ENCODE measurements around the gene ITIH3. TPM values are rescaled to one million over a fixed set of nuclear protein-coding genes. Genes with fewer than 3 reads are reported as not detected.

Gene ITIH3
- total and polyA plus RNA-seq, 10 of the 15 experiments (the other 5 are each of a cell fraction or from before 2014, with no cell fraction given) = 0.07 to 0.17 (median 0.15) TPM; not detected in 7

DNA sequence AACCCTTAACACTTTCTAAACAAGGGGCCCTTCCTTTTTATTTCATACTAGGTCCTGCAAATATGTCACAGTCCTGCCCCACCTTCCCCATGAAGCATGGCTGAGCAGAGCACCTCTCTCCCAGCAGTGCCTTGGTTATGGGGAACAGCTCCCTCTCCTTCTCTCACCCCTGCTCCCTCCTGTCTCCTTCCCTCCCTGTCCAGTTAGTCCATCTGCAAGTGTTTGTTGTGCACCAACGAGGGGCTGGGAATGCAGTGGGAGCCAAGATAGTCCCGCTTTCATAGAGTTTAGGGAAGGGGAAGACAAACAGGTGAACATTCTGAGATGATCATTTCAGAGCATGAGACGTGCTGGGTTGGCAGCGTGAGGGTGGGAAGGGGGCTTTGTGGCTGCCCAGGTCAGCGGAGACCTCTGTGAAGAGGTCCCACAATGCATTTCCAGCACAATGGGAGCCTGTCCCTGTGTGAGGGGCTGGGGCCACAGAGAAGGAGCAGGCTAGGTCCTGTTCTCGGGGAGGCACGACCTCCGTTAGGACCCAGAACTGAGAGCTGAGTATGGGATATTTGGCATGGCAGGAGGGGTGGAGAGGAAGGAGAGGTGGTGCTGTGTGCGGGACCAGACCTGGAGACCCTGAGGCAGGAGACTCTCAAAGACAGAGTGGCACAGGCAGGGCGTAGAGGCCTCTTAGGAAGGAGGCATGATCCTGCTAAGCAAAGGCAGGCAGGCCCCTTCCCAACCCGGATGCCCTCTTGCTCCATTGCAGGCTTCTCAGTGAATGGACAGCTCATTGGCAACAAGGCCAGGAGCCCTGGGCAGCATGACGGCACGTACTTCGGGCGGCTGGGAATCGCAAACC lies 5.5 kb upstream of the ITIH3 start:
- no TSS peak for BruUV-seq (replicated peaks)
- TF ChIP-seq RUNX3 (IDR thresholded peaks at IDR 0.05; ENCODE audit: low read length) (no peak), MYC (IDR thresholded peaks at IDR 0.05; ENCODE audit: insufficient read depth, insufficient read length, insufficient replicate concordance, low read length, severe bottlenecking) (no peak), SREBF2 (IDR thresholded peaks at IDR 0.05; ENCODE audit: low read length) (no peak), EGR1 (IDR thresholded peaks at IDR 0.05; ENCODE audit: borderline replicate concordance in 1 of 2, low read depth in 2 of 2, low read length in 2 of 2) (no peak), POU2F2 (IDR thresholded peaks at IDR 0.05; ENCODE audit: borderline replicate concordance, low read depth, low read length) (no peak), ZNF622 (IDR thresholded peaks at IDR 0.05) (no peak), TCF3 (IDR thresholded peaks at IDR 0.05; ENCODE audit: borderline replicate concordance, insufficient read depth, low read depth, low read length) (no peak), EP300 (IDR thresholded peaks at IDR 0.05; ENCODE audit: borderline replicate concordance in 1 of 2, control insufficient read depth in 1 of 2, low read depth in 2 of 2, low read length in 2 of 2) (no peak)
- TF ChIP-seq, protein P1, sequence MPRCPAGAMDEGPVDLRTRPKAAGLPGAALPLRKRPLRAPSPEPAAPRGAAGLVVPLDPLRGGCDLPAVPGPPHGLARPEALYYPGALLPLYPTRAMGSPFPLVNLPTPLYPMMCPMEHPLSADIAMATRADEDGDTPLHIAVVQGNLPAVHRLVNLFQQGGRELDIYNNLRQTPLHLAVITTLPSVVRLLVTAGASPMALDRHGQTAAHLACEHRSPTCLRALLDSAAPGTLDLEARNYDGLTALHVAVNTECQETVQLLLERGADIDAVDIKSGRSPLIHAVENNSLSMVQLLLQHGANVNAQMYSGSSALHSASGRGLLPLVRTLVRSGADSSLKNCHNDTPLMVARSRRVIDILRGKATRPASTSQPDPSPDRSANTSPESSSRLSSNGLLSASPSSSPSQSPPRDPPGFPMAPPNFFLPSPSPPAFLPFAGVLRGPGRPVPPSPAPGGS (IDR thresholded peaks at IDR 0.05; ENCODE audit: borderline replicate concordance, insufficient read depth, low read depth, low read length, poor library complexity, severe bottlenecking) = no peak
- TF ChIP-seq, protein P2, sequence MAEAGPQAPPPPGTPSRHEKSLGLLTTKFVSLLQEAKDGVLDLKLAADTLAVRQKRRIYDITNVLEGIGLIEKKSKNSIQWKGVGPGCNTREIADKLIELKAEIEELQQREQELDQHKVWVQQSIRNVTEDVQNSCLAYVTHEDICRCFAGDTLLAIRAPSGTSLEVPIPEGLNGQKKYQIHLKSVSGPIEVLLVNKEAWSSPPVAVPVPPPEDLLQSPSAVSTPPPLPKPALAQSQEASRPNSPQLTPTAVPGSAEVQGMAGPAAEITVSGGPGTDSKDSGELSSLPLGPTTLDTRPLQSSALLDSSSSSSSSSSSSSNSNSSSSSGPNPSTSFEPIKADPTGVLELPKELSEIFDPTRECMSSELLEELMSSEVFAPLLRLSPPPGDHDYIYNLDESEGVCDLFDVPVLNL (IDR thresholded peaks at IDR 0.05; ENCODE audit: low read depth, low read length) = no peak
- Histone ChIP-seq H3K4me3 (no peak overlapping the region), H3K9me3 (replicated peaks; ENCODE audit: control insufficient read depth, insufficient read depth, low read length) (no peaks in the 10 kb centered on the region), H4K20me1 (ENCODE audit: control insufficient read depth, insufficient read depth) (no peaks in the 10 kb centered on the region), H3K36me3 (ENCODE audit: control insufficient read depth in 2 of 2, insufficient read depth in 2 of 2, low read length in 1 of 2) (no peaks in the 10 kb centered on the region), H3K4me1 (ENCODE audit: control insufficient read depth, insufficient read depth, low read length) (no peaks in the 10 kb centered on the region), H2AFZ (ENCODE audit: control insufficient read depth, low read depth, low read length) (no peak overlapping the region), H3K27ac (ENCODE audit: control insufficient read depth, insufficient read depth) (no peak overlapping the region), H3K27me3 (replicated peaks in 1 of 2; ENCODE audit: control insufficient read depth in 2 of 2, insufficient read depth in 2 of 2, low read length in 1 of 2) (no peaks in the 10 kb centered on the region; a peak in 1 of 4 replicates), H3K4me2 (ENCODE audit: control insufficient read depth, insufficient read depth) (no peak overlapping the region), H3K79me2 (ENCODE audit: control insufficient read depth, insufficient read depth, low read length) (no peaks in the 10 kb centered on the region), H3K9ac (ENCODE audit: control insufficient read depth, insufficient read depth, low read length) (no peak overlapping the region)
- intact Hi-C loops (cut with micrococcal nuclease; ENCODE audit: unreplicated experiment) (no loop called here), in situ Hi-C loops (cut with MboI) (no loop called here)
- POLR2A ChIA-PET = interaction anchor here (0.7 kb wide), 1 partner anchor 83 kb away, joined by 4 read pairs; the partner anchor contains the start of gene SPCS1
- no peak for FAIRE-seq
- RAD21 ChIA-PET (ENCODE audit: unreplicated experiment) = no interaction called here
- ATAC-seq = no peak
- CTCF ChIA-PET = interaction anchor here (1.0 kb wide), 1 partner anchor 9 kb away, joined by 4 read pairs; no protein-coding TSS in a partner anchor
- WGBS (ENCODE audit: insufficient coverage, insufficient replicate concordance, low lambda C conversion rate, missing lambda C conversion rate) = 61% methylated on average over 16 of the region's 16 CpGs
- DNase-seq (ENCODE audit: low read depth, low spot score) = no peak
- SMC1A ChIA-PET (ENCODE audit: uncharacterized antibody, unreplicated experiment) = no interaction called here
